Aorta (tissue), 5 donors: Measurements from ENCODE around the gene CEMIP2. TPM values are rescaled to one million over a fixed set of nuclear protein-coding genes. Genes with fewer than 3 reads are reported as not detected.

Source experiments
- ATAC-seq: fragments of 200-7000 bp; cut with Tn5 transposase; one replicate; pipeline ENCODE4 v1.9.1; 2022; ENCODE audit warnings: moderate library complexity; ENCODE audit not compliant: low FRiP score
- DNase-seq, 2 donors: peaks; one replicate each; pipeline ENCODE4 v3.0.0-alpha.2; 2020
- H3K27ac ChIP-seq, 2 donors: one replicate each; pipeline ENCODE4 v1.5.1; 2013; ENCODE audit warnings: low read length in 2 of 2, mild to moderate bottlenecking in 2 of 2, moderate library complexity in 2 of 2, control low read depth in 1 of 2, inconsistent platforms in 1 of 2, low read depth in 1 of 2
- H3K27me3 ChIP-seq, 2 donors: one replicate each; pipeline ENCODE4 v1.6.1; 2013; ENCODE audit warnings: control low read depth in 1 of 2, low read length in 1 of 2, mild to moderate bottlenecking in 1 of 2, moderate library complexity in 1 of 2; ENCODE audit not compliant: insufficient read depth in 2 of 2, control insufficient read depth in 1 of 2
- H3K36me3 ChIP-seq, 2 donors: one replicate each; pipeline ENCODE4 v1.6.1; 2013; ENCODE audit warnings: control low read depth in 1 of 2, low read length in 1 of 2, mild to moderate bottlenecking in 1 of 2; ENCODE audit not compliant: insufficient read depth in 2 of 2, control insufficient read depth in 1 of 2
- H3K4me1 ChIP-seq, 2 donors: one replicate each; pipeline ENCODE4 v1.6.1; 2013; ENCODE audit warnings: low read length in 2 of 2, control low read depth in 1 of 2, mild to moderate bottlenecking in 1 of 2, moderate library complexity in 1 of 2; ENCODE audit not compliant: insufficient read depth in 2 of 2, control insufficient read depth in 1 of 2
- H3K4me3 ChIP-seq, 2 donors: one replicate each; pipeline ENCODE4 v1.5.1; 2013; ENCODE audit warnings: low read length in 2 of 2, control low read depth in 1 of 2, mild to moderate bottlenecking in 1 of 2
- H3K9me3 ChIP-seq: one replicate; pipeline ENCODE4 v1.6.1; 2013; ENCODE audit warnings: mild to moderate bottlenecking, low read length; ENCODE audit not compliant: control insufficient read depth
- WGBS, 2 donors: extraction: QIAGEN DNeasy Blood & Tissue Kit; methylation state at CpG; one replicate each; pipeline ENCODE4 v1.1.7; 2013; 5-methylcytosine and 5-hydroxymethylcytosine counted together
- intact Hi-C, 2 donors: fragments of 100-400 bp; cut with DNase I; formaldehyde crosslinking; loops; one replicate each; pipeline versions ENCODE4 v1.14.2 to v1.15.0; 2022
- polyA plus RNA-seq, 2 donors: library from polyadenylated mRNA; stranded (reverse); fragments of 200-250 nt; gene quantifications; one replicate each; pipeline ENCODE4 v1.2.3, GENCODE V29; 2013
- total RNA-seq, 2 donors: library from RNA; stranded (reverse); fragmentation: NEBNext Ultra II Directional; extraction: Animal tissue kit (Norgen Biotek cat#: 25700); gene quantifications; one replicate each; pipeline ENCODE4 v1.2.1, GENCODE V29; 2021
- donor health status: healthy with polysubstance abuse.
- donor health status: Bipolar disorder and iron deficiency.
- donor health status: DM: no; HTN: no; CAD: no.
- donor health status: DM: no; HTN: no; CAD: no.
- donor health status: DM: yes; HTN: yes; CAD: no.

CEMIP2 gene
- total and polyA plus RNA-seq, 4 donors: 5.4 to 122 (median 54.4) TPM

GRCh38 chr9:71725590-71726338 lies 42.5 kb downstream of the CEMIP2 start:
- Histone ChIP-seq H3K4me1 (no peaks in the 10 kb centered on the region), H3K27me3 (no peaks in the 10 kb centered on the region), H3K27ac (no peak overlapping the region), H3K36me3 (peaks cover 0 to 2% of the 10 kb centered on the region in 2 donors), H3K9me3 (no peaks in the 10 kb centered on the region), H3K4me3 (no peak overlapping the region)
- DNase-seq (no peak), ATAC-seq (no peak)
- intact Hi-C loops: no loop called here
- WGBS, 2 donors: 67% methylated on average over 5 of the region's 5 CpGs

- Histone ChIP-seq H3K4me3 (no peak overlapping the region), H3K27ac (no peak overlapping the region), H3K4me1 (no peaks in the 10 kb centered on the region), H3K9me3 (no peaks in the 10 kb centered on the region), H3K27me3 (no peaks in the 10 kb centered on the region), H3K36me3 (no peaks in the 10 kb centered on the region)
- DNase-seq: no peak
- ATAC-seq: no peak
- intact Hi-C loops: no loop called here
Measured at GRCh38 chr9:71721855-71722254, 46.5 kb downstream of the CEMIP2 start.

- no peak for DNase-seq
- WGBS, 2 donors: 50 to 62% methylated on average over 5 of the region's 5 CpGs
- Histone ChIP-seq H3K27me3 (no peaks in the 10 kb centered on the region), H3K9me3 (no peaks in the 10 kb centered on the region), H3K36me3 (no peaks in the 10 kb centered on the region), H3K4me1 (no peaks in the 10 kb centered on the region), H3K27ac (no peak overlapping the region), H3K4me3 (no peak overlapping the region)
- intact Hi-C loops: no loop called here
- no peak for ATAC-seq
Measured at GRCh38 chr9:71719562-71719961, 48.8 kb downstream of the CEMIP2 start.

GRCh38 chr9:71719088-71719487 lies 49.2 kb downstream of the CEMIP2 start:
- Histone ChIP-seq H3K27me3 (no peaks in the 10 kb centered on the region), H3K4me3 (no peak overlapping the region), H3K9me3 (no peaks in the 10 kb centered on the region), H3K4me1 (no peaks in the 10 kb centered on the region), H3K36me3 (no peaks in the 10 kb centered on the region), H3K27ac (no peak overlapping the region)
- WGBS, 2 donors: 96 to 97% methylated on average over 3 of the region's 3 CpGs
- no peak for ATAC-seq
- no peak for DNase-seq
- intact Hi-C loops: no loop called here

GRCh38 chr9:71716138-71716909 lies 52.0 kb downstream of the CEMIP2 start:
- DNase-seq: no peak
- peaks cover 0 to 8% of the 10 kb centered on the region in 2 donors for H3K36me3 ChIP-seq
- H3K27me3 ChIP-seq: no peaks in the 10 kb centered on the region

GRCh38 chr9:71710856-71711255 lies 57.5 kb downstream of the CEMIP2 start:
- Histone ChIP-seq H3K36me3 (peaks cover 7 to 10% of the 10 kb centered on the region in 2 donors), H3K4me1 (no peaks in the 10 kb centered on the region), H3K4me3 (no peak overlapping the region), H3K9me3 (no peaks in the 10 kb centered on the region), H3K27me3 (no peaks in the 10 kb centered on the region), H3K27ac (no peak overlapping the region)
- no peak for ATAC-seq
- intact Hi-C loops: no loop called here
- DNase-seq: no peak

More at GRCh38 chr9:71716138-71716909, 52.0 kb downstream of the CEMIP2 start:
- intact Hi-C loops: no loop called here
- Histone ChIP-seq H3K27ac (no peak overlapping the region), H3K9me3 (no peaks in the 10 kb centered on the region), H3K4me1 (no peaks in the 10 kb centered on the region), H3K4me3 (no peak overlapping the region)
- 93 to 98% methylated on average over 2 of the region's 2 CpGs for WGBS, 2 donors
- no peak for ATAC-seq

GRCh38 chr9:71710201-71710600 lies 58.1 kb downstream of the CEMIP2 start:
- peaks cover 7 to 10% of the 10 kb centered on the region in 2 donors for H3K36me3 ChIP-seq
- intact Hi-C loops: no loop called here
- no peak overlapping the region for H3K27ac ChIP-seq
- H3K9me3 ChIP-seq: no peaks in the 10 kb centered on the region
- no peak overlapping the region for H3K4me3 ChIP-seq
- no peaks in the 10 kb centered on the region for H3K27me3 ChIP-seq
- 86 to 88% methylated on average over 5 of the region's 5 CpGs for WGBS, 2 donors
- DNase-seq (no peak), ATAC-seq (no peak)
- H3K4me1 ChIP-seq: no peaks in the 10 kb centered on the region

- DNase-seq (no peak), ATAC-seq (no peak)
- no peak overlapping the region for H3K4me3 ChIP-seq
- H3K27ac ChIP-seq: no peak overlapping the region
- peaks cover 7 to 12% of the 10 kb centered on the region in 2 donors for H3K36me3 ChIP-seq
- H3K27me3 ChIP-seq: no peaks in the 10 kb centered on the region
- 94 to 96% methylated on average over 1 of the region's 1 CpG for WGBS, 2 donors
- intact Hi-C loops: loop anchor here in 1 of 2 donors (10.0 kb wide), 1 partner anchor 55 kb away; the partner anchor contains the start of gene CEMIP2
- peaks cover 0 to 5% of the 10 kb centered on the region in 2 donors for H3K4me1 ChIP-seq
- no peaks in the 10 kb centered on the region for H3K9me3 ChIP-seq
Measured at GRCh38 chr9:71709384-71709783, 58.9 kb downstream of the CEMIP2 start.
